PC-3 (cell line): Measurements from ENCODE around the gene NAPB. TPM values are rescaled to one million over a fixed set of nuclear protein-coding genes. Genes with fewer than 3 reads are reported as not detected.
A peak's percentile ranks its signal among the peaks of the same experiment; 100 is the strongest.

Experiments
- ATAC-seq: fragments of 200-7000 bp; cut with Tn5 transposase; 2 replicates; pipeline ENCODE4 v1.9.1; 2020; ENCODE audit warnings: mild to moderate bottlenecking, moderate library complexity
- BruUV-seq: library from RNA; stranded (reverse); fragments of 400-500 nt; replicated peaks from 2 replicates; lab custom pipeline; 2021; lab: Mats Ljungman, UMichigan
- CTCF ChIA-PET: fragments of 300-600 bp; sonication (Branson Sonifier 250); formaldehyde crosslinking; loops from one replicate; lab custom pipeline; 2022; ENCODE audit warnings: antibody characterized with exemption; lab: Charles Lee
- POLR2A ChIA-PET: fragments of 300-600 bp; sonication (Branson Sonifier 250); formaldehyde crosslinking; loops from one replicate; lab custom pipeline; 2022; ENCODE audit warnings: antibody characterized with exemption; ENCODE audit not compliant: unreplicated experiment; lab: Charles Lee
- DNase-seq: peaks from one replicate; pipeline ENCODE4 v3.0.0-alpha.2; 2015
- H2AFZ ChIP-seq: fragments of 300-600 bp; sonication (generic); 2 replicates; pipeline ENCODE4 v1.6.0; 2016; ENCODE audit warnings: antibody characterized with exemption, low read length
- H3F3A ChIP-seq: fragments of 300-600 bp; sonication (generic); one replicate; pipeline ENCODE4 v1.6.0; 2017; ENCODE audit warnings: antibody characterized with exemption, low read length, control low read depth, mild to moderate bottlenecking; ENCODE audit not compliant: unreplicated experiment
- H3K27ac ChIP-seq: fragments of 300-600 bp; sonication (generic); 2 replicates; pipeline ENCODE4 v1.5.1; 2016; ENCODE audit warnings: mild to moderate bottlenecking, low read length
- H3K27me3 ChIP-seq: fragments of 300-600 bp; sonication (generic); 2 replicates; pipeline ENCODE4 v1.6.1; 2016; ENCODE audit warnings: low read length, mixed read lengths
- H3K36me3 ChIP-seq: fragments of 300-600 bp; sonication (generic); 2 replicates; pipeline ENCODE4 v1.6.1; 2016; ENCODE audit warnings: low read depth, mixed run types, low read length, mixed read lengths
- H3K4me1 ChIP-seq: fragments of 300-600 bp; sonication (generic); 2 replicates; pipeline ENCODE4 v1.5.1; 2016; ENCODE audit warnings: low read length; ENCODE audit not compliant: insufficient read depth
- H3K4me2 ChIP-seq: fragments of 300-600 bp; sonication (generic); 2 replicates; pipeline ENCODE4 v1.6.0; 2016; ENCODE audit warnings: low read length
- H3K4me3 ChIP-seq: fragments of 300-600 bp; sonication (generic); 2 replicates; pipeline ENCODE4 v1.5.1; 2016; ENCODE audit warnings: mild to moderate bottlenecking, low read length, mixed read lengths
- H3K79me2 ChIP-seq: fragments of 300-600 bp; sonication (generic); 2 replicates; pipeline ENCODE4 v1.6.1; 2017; ENCODE audit warnings: low read length, mixed read lengths
- H3K9ac ChIP-seq: fragments of 300-600 bp; sonication (generic); 2 replicates; pipeline ENCODE4 v1.6.0; 2016; ENCODE audit warnings: mild to moderate bottlenecking, low read length
- H3K9me2 ChIP-seq: fragments of 300-600 bp; sonication (generic); replicated peaks from 2 replicates; pipeline ENCODE4 v1.6.1; 2016; ENCODE audit warnings: mixed run types, low read length, mixed read lengths
- H3K9me3 ChIP-seq: fragments of 300-600 bp; sonication (generic); 2 replicates; pipeline ENCODE4 v1.6.1; 2016; ENCODE audit warnings: low read length, mixed read lengths
- H4K20me1 ChIP-seq: fragments of 300-600 bp; sonication (generic); 2 replicates; pipeline ENCODE4 v1.6.1; 2016; ENCODE audit warnings: low read length, mixed read lengths
- CTCF ChIP-seq: fragments of 300-600 bp; sonication (generic); conservative IDR thresholded peaks from 2 replicates; pipeline ENCODE4 v1.5.1; 2017; ENCODE audit warnings: antibody characterized with exemption, low read depth, mild to moderate bottlenecking, low read length
- EZH2 ChIP-seq: fragments of 300-600 bp; sonication (generic); IDR thresholded peaks from one replicate; pipeline ENCODE4 v1.6.1; 2017; ENCODE audit warnings: antibody characterized with exemption, mild to moderate bottlenecking, low read length; ENCODE audit not compliant: unreplicated experiment
- EZH2phosphoT487 ChIP-seq: fragments of 300-600 bp; sonication (generic); IDR thresholded peaks from 2 replicates; pipeline ENCODE4 v1.6.1; 2018; ENCODE audit warnings: mild to moderate bottlenecking, antibody characterized with exemption, low read length, borderline replicate concordance
- intact Hi-C: fragments of 100-400 bp; cut with micrococcal nuclease; formaldehyde crosslinking; loops from 2 replicates; pipeline ENCODE4 v1.9.0; 2023
- total RNA-seq: library from RNA; depleted of rRNA; stranded (reverse); fragments of >200 nt; gene quantifications from 2 replicates; pipeline ENCODE4 v1.2.3, GENCODE V29; 2014

NAPB gene
- total RNA-seq, 1 experiment from 2014 or later, result 7.8 TPM

DNA sequence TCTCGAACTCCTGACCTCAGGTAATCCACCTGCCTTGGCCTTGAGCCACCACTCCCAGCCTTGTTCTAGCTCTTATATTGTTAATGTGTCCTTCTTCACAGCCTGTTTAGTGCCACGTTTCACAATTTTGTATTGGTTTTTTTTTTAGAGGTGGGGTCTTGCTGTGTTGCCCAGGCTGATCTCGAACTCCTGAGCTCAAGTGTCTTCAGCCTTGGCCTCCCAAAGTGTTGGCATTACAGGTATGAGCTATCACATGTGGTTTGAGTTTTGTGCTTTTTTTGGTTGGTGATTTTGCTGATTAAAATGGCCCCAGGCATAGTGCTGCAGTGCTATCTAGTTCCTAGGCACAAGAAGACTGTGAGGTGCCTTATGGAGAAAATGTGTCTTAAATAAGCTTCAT is 12.3 kb upstream of the NAPB start:
- CTCF ChIA-PET, result no interaction called here

DNA sequence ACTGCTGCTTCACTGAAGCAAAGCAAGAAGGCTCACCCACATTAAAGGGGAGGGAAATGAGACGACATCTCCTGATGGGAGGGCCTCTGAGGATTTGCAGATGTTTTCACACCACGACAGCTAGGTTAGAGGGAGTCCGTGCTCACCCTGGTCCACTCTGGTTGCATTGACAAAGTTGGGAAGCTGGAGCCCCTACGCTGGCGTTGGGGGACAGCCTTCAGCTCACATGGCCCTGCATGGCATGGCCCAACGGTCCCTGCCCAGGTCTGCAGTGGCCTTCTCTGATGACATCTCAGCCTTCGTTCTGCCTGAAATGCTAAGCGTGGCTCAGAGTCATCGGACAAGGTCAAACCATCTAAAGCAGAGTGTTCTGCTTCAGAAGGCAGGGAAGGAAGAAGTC is 3.8 kb upstream of the NAPB start:
- DNase-seq (no peak), ATAC-seq (no peak)
- TF ChIP-seq EZH2phosphoT487 (no peak), CTCF (no peak), EZH2 (no peak)
- no peak overlapping the region for H3K27ac ChIP-seq
- no peaks in the 10 kb centered on the region for H3K9me3 ChIP-seq
- no peaks in the 10 kb centered on the region for H3F3A ChIP-seq
- H3K4me3 ChIP-seq, result no peak overlapping the region
- no peaks in the 10 kb centered on the region for H4K20me1 ChIP-seq
- ChIA-PET POLR2A (no interaction called here), CTCF (interaction anchor here (0.6 kb wide), 1 partner anchor 22 kb away, joined by 3 read pairs; no protein-coding TSS in a partner anchor)
- peak overlapping the region; percentile 14; the same call in 1 of the 2 replicates for H2AFZ ChIP-seq
- no peaks in the 10 kb centered on the region for H3K27me3 ChIP-seq
- peaks cover 4% of the 10 kb centered on the region; the same call in 1 of the 2 replicates for H3K4me1 ChIP-seq
- H3K36me3 ChIP-seq, result no peaks in the 10 kb centered on the region
- H3K9ac ChIP-seq, result no peak overlapping the region
- intact Hi-C loops, result no loop called here
- H3K9me2 ChIP-seq, result no peaks in the 10 kb centered on the region
- no peak overlapping the region for H3K4me2 ChIP-seq
- BruUV-seq, result no TSS peak
- peaks cover 11% of the 10 kb centered on the region for H3K79me2 ChIP-seq

More for the DNA sequence above, 12.3 kb upstream of the NAPB start:
- Histone ChIP-seq H3K9me3 (no peaks in the 10 kb centered on the region), H3K4me3 (no peak overlapping the region), H3K27ac (no peak overlapping the region), H3K36me3 (no peaks in the 10 kb centered on the region), H3K4me2 (no peak overlapping the region), H3K9me2 (no peaks in the 10 kb centered on the region), H3K4me1 (no peaks in the 10 kb centered on the region), H3K27me3 (peaks cover 8% of the 10 kb centered on the region), H3K79me2 (no peaks in the 10 kb centered on the region), H3F3A (no peaks in the 10 kb centered on the region), H4K20me1 (no peaks in the 10 kb centered on the region), H2AFZ (no peak overlapping the region), H3K9ac (no peak overlapping the region)
- intact Hi-C loops, result no loop called here
- no peak for DNase-seq
- ATAC-seq, result no peak
- BruUV-seq, result no TSS peak
- TF ChIP-seq EZH2 (no peak), CTCF (no peak), EZH2phosphoT487 (no peak)
- POLR2A ChIA-PET, result no interaction called here

DNA sequence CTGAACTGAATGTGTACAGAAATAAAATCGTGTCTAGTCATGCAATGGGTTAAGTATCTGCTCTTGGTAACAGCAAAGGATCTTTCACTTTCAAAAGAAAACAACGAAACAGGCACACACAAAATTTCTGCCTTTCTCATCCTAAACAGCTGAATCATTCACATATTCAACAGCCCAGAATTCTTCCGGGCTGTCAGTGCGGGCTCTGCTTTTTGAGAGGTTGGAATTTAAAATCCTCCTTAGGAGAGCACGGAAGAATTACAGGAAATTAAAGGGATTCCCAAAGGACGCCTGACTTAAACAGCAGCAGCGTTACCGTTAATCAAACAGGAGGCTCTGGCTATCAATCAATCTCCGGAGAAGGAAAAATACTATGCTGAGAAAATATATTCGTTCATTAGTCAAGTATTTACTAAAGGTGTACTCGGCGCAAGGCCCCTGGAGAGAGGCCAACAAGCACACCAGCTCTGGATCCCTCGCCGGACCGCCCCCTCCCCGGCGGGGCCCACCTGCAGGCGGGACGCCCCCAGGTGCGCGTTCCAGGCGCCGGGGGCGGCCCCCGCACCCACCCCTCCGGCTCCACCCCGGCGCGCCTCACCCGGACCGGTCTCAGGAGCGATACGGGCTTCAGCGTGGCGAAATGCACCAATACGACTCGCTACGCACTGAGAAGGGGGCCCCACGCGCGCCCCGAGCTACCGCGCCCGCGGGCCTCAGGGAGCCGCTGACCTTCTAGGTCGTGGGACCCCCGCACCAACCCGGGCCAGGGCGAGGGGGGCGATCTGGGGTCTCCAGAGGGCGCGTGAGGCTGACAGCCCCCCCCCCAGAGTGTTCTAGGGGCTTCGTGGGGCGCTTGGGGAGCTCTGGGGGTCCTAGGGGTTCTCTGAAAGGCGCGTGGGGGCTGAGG is 1.0 kb downstream of the NAPB start:
- H4K20me1 ChIP-seq, result no peaks in the 10 kb centered on the region
- TF ChIP-seq EZH2 (no peak), CTCF (no peak), EZH2phosphoT487 (no peak)
- H3K4me2 ChIP-seq, result peak overlapping the region; percentile 81
- intact Hi-C loops, result no loop called here
- H3K4me1 ChIP-seq, result peaks cover 12% of the 10 kb centered on the region
- peak overlapping the region; percentile 89 for H3K9ac ChIP-seq
- ATAC-seq (peak; percentile 29), DNase-seq (peak; percentile 61)
- H3K27me3 ChIP-seq, result no peaks in the 10 kb centered on the region
- peak overlapping the region; percentile 77 for H2AFZ ChIP-seq
- H3K79me2 ChIP-seq, result peaks cover 59% of the 10 kb centered on the region
- peak overlapping the region; percentile 14 for H3K27ac ChIP-seq
- no peaks in the 10 kb centered on the region for H3F3A ChIP-seq
- POLR2A ChIA-PET, result no interaction called here
- no peaks in the 10 kb centered on the region for H3K9me3 ChIP-seq
- H3K9me2 ChIP-seq, result no peaks in the 10 kb centered on the region
- H3K36me3 ChIP-seq, result no peaks in the 10 kb centered on the region
- CTCF ChIA-PET, result no interaction called here
- TSS peak; percentile 43 for BruUV-seq
- H3K4me3 ChIP-seq, result peak overlapping the region; percentile 74
